Activated CD4-positive, alpha-beta T cell treated with anti-CD3 and anti-CD28 coated beads, Interleukin-2, amount 50 U/mL, for 1 hour (primary cell): Measurements from ENCODE around the gene RPS19.
"Not testable (repeated sequence)": the region's sequence is repeated elsewhere in the genome, so short reads cannot be mapped to it uniquely, and the experiment has no call there.

Experiments
- DNase-seq: peaks from one replicate; pipeline ENCODE4 v3.0.0-alpha.2; 2020

RPS19 gene

DNA sequence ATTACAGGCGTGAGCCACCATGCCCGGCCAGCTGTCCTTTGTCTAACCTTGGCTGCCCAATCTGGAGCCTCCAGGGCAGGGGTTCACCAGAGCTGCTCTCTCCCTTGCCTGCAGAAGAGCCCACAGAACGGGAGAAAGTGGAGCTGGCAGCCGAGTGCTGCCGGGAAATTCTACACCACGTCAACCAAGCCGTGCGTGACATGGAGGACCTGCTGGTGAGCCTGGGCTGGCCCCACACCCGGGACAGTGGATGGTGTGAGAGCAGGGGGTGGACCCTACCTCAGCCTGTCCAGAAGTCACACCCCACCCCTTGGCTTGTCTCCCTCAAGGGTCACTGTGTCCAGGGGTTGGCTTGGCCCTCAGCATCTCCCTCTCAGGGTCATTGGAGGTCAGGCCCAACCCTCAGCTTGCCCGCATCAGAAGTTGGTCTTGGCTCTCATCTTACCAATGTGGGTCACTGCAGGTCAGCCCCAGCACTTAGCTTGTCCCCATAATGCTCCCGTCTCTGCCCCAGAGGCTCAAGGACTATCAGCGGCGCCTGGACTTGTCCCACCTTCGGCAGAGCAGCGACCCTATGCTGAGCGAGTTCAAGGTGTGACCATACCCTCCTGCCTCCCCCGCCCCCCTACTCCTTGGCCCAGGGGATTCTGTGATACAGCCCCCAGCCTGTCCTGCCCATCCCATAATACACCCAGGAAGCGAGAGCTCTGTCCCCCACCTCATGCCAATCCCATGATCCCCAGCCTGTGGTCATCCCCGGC is 43.3 kb downstream of the RPS19 start:
- no peak for DNase-seq

DNA sequence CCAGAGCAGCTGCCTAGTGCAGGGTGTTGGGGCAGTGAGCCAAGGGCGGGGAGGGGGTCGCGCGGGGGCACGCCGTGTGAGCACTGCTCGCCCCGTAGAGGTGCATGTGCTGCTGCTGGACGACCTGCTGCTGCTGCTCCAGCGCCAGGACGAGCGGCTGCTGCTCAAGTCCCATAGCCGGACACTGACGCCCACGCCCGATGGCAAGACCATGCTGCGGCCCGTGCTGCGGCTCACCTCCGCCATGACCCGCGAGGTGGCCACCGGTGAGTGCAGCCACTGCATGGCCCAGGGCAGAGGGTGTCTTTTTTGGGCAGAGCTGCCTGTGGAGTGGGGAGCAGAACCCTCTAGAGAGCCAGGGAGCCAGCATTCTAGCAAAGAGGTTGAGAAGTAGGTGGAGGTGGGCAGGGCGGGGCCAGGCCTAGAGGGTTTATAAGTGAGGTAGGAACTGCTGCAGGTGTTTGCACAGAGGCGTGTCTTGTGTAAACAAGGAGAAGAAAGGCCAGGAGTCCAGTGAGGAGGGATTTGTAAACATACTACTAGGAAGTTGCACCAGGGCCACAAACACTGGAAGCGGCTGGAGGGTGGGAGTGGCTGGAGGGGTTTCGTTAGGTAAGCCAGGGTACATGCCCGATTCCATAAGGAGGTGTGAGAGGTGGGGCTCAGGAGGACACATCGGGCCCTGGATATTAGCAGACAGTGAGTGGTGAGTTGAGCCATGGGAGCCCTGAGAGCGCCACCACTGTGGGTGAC is 44.2 kb downstream of the RPS19 start:
- DNase-seq, result no peak

DNA sequence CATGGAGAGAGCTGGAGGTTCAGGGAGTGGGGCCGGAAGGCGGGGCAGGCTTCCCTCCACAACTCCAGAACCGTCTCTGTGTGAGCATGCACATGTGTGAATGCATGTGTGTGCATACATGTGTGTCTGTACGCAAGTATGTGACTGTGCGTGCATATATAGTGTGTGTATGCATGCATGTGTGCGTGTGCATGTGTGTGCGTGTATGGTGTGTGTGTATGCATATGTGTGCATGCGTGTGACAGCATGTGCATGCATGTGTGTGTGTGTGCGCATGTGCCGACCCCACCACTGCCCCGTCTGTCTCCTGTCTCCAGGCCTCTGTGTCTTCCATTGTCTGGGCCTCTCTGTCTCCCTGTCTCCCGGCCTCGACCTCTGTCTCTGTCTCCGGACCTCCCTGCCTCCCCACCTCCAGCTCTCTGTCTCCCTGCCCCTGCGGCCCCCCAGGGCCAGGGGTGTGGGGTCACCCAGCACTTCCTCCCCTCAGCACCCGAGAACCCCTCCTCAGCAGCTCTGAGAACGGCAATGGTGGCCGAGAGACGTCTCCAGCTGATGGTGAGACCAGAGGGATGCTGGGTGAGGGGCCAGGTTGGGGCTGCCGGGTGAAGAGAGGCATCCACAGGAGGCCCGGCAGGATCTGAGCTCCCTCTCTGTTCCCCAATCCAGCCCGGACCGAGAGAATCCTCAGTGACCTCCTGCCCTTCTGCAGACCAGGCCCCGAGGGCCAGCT is 45.4 kb downstream of the RPS19 start:
- DNase-seq, result no peak

- no peak for DNase-seq
Measured at GRCh38 chr19:41906271-41906670, 46.2 kb downstream of the RPS19 start.

GRCh38 chr19:41906916-41907680 is 47.0 kb downstream of the RPS19 start:
- no peak for DNase-seq

GRCh38 chr19:41907994-41908615 is 48.0 kb downstream of the RPS19 start:
- no peak for DNase-seq

GRCh38 chr19:41908724-41909464 is 48.8 kb downstream of the RPS19 start:
- no peak for DNase-seq

- DNase-seq, result no peak
Measured at GRCh38 chr19:41909706-41910105, 49.7 kb downstream of the RPS19 start.

- DNase-seq, result no peak
Measured at GRCh38 chr19:41910240-41910991, 50.4 kb downstream of the RPS19 start.

DNA sequence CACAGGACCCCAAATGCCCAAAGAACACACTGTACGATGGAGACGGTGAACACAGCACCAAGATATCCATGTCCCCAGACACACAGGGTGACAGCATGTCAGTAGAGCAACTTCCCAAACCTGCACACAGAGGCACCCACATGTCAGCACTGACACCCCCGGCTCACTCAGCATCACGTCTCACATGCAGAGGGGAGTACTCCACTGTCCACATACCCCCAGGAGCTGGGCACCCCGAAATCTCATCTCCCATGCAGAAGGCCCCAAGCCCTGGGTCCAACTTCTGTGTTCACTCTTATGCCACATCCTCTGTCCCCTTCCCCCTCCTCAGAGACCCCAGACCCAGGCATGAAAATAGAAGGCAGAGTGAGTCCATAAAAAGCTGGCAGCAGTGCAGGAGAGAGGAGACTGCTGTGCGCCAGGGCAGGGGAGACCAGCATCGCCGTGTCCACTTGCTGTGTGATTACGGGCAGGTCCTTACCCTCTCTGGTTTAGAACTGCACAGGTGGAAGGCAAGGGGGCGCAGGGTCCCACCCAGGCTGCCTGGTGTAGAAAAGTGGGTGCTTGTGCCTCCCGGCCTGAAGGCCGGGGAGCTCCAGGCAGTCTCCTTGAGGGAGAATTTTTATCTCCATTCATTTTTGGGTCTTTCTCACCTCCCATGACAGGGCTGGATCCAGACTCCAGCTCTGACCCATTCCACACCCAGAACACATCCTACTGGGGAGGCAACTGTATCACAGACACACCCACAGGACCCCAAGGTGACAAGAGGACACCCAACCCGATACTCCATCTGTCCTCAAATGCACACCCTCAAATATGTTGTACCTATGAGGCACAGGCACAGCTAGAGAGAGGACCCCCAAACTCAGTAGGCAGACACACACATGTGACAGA is 51.2 kb downstream of the RPS19 start:
- DNase-seq, result no peak

- no peak for DNase-seq
Measured at GRCh38 chr19:41911889-41912731, 52.1 kb downstream of the RPS19 start.

DNA sequence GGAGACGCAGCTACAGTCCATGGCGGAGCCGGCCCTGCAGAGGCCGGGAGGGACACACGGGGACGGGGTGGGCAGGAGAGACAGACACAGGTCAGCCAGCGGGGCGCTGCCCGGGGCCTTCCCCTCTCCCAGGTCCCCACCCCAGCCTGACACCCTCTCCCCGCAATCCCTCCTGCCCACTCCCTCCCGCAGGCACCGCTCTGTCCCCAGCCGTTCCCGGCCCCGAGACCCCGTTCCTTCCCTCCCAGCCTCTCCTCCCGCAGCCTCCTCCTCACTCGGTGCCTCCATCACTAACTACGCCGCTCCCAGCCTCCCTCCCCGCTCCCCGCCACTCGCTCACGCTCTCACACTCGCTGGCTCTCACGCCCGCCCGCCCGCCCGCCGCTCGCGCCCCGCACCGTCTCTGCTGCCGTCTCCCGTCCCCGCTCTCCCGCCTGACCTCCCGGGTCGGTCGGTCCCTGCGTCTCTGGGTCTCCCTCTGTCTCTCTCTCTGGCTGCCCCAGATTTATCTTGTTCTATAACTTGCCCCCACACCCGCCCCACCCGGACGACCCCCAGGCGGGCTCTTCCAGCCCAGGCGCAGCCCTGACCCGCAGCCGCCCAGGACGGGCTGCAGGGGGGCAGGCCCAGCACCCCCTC is 53.0 kb downstream of the RPS19 start:
- peak; percentile 33 for DNase-seq

DNA sequence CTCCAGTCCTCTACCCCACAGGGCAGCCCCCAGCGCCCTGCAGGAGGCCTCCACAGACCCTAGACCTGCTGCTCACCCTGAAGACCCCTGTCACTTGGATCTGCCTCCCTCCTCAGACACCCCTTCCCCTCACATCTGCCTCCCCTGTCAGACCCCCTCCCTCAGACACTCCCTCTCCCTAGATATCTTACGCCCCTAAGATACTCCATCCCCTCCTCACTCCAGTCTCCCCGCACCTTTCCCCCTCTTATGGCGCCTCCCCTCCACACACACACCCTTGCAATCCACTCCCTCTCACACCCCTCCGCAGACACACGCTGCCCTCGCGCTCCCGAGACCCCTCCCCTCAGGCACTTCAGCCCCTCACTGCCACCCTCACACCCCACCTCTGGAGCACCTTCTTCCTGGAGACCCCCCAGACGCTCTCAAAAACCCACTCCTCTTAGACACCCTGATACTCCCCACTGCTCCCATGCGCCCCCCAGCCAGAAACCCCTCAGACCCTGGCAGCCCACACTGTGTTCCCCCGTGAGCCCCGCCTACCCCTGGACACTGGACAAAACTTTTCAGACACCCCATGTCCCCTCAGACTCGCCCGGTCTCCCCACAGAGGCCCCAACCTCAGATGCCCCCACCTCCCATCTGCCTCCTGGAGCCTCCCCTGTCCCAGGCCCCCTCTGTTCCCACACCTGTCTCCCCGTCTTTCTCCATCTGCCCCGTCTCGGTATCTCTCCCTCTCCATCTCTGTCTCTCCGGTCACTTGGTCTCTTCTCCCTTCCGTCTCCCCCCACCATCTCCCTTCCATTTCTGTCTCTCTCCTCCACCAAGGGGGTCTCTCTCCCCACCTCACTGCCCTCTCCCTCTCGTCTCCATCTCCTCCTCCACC is 53.7 kb downstream of the RPS19 start:
- DNase-seq, result no peak

GRCh38 chr19:41914424-41914834 is 54.4 kb downstream of the RPS19 start:
- DNase-seq, result not testable (repeated sequence)

GRCh38 chr19:41915021-41915775 is 55.1 kb downstream of the RPS19 start:
- DNase-seq, result no peak

- DNase-seq, result no peak
Measured at GRCh38 chr19:41915776-41916414, 55.8 kb downstream of the RPS19 start.
